H1 (cell line): ENCODE data around the gene CDIPT. TPM values are rescaled to one million over a fixed set of nuclear protein-coding genes. Genes with fewer than 3 reads are reported as not detected.

ENCODE experiments used
- CTCF ChIA-PET: fragments of 300-600 bp; sonication (Branson Sonifier 250); formaldehyde crosslinking; loops from one replicate; lab custom pipeline; 2021; ENCODE audit not compliant: partially characterized antibody; lab: Charles Lee
- POLR2A ChIA-PET: fragments of 300-600 bp; sonication (Branson Sonifier 250); formaldehyde crosslinking; loops from one replicate; lab custom pipeline; 2021; ENCODE audit warnings: inconsistent platforms; ENCODE audit not compliant: partially characterized antibody; lab: Charles Lee
- DNase-seq, 2 experiments: peaks; one replicate each; pipeline versions ENCODE4 v3.0.0 to v3.0.0-alpha.2; 2010 to 2022; ENCODE audit warnings: low spot score in 2 of 2, low read depth in 1 of 2, mixed read lengths in 1 of 2
- FAIRE-seq: peaks from 2 replicates; lab custom pipeline; 2011; peaks lifted over from hg19 to GRCh38; lab: Jason Lieb, UNC
- H2AFZ ChIP-seq: 2 replicates; pipeline ENCODE4 v1.8.1; 2012; ENCODE audit warnings: low read length, inconsistent platforms
- H2AK5ac ChIP-seq: 2 replicates; pipeline ENCODE4 v1.6.1; 2013; ENCODE audit warnings: low read depth, low read length
- H2BK120ac ChIP-seq: replicated peaks from 2 replicates; pipeline ENCODE3; 2013; ENCODE audit warnings: low read depth, low read length, inconsistent platforms
- H2BK12ac ChIP-seq: 2 replicates; pipeline ENCODE4 v1.6.1; 2013; ENCODE audit warnings: low read depth, low read length
- H2BK15ac ChIP-seq: 2 replicates; pipeline ENCODE4 v1.6.1; 2013; ENCODE audit warnings: low read length
- H2BK20ac ChIP-seq: 2 replicates; pipeline ENCODE4 v1.6.1; 2013; ENCODE audit warnings: low read length
- H2BK5ac ChIP-seq: 2 replicates; pipeline ENCODE4 v1.6.1; 2013; ENCODE audit warnings: low read depth, low read length
- H3K14ac ChIP-seq: 2 replicates; pipeline ENCODE4 v1.6.1; 2013; ENCODE audit warnings: inconsistent platforms; ENCODE audit not compliant: insufficient read length
- H3K18ac ChIP-seq: 2 replicates; pipeline ENCODE4 v1.6.1; 2013; ENCODE audit warnings: low read length; ENCODE audit errors: extremely low read depth
- H3K23ac ChIP-seq: 2 replicates; pipeline ENCODE4 v1.6.1; 2013; ENCODE audit warnings: inconsistent platforms; ENCODE audit not compliant: insufficient read length
- H3K23me2 ChIP-seq: 2 replicates; pipeline ENCODE4 v1.6.1; 2013; ENCODE audit warnings: low read depth, low read length
- H3K27ac ChIP-seq: 2 replicates; pipeline ENCODE4 v1.6.1; 2011; ENCODE audit warnings: low read depth, low read length, inconsistent platforms
- H3K27me3 ChIP-seq, 4 experiments: replicated peaks in 1 of 4; 1 replicate in 1 of 4; 2 replicates in 3 of 4; pipeline versions ENCODE4 v1.6.1 to v1.8.1; 2011 to 2013; ENCODE audit warnings: low read length in 3 of 4, mild to moderate bottlenecking in 3 of 4, inconsistent platforms in 2 of 4, mixed read lengths in 2 of 4, moderate library complexity in 1 of 4; ENCODE audit not compliant: control insufficient read depth in 3 of 4, insufficient read depth in 3 of 4; ENCODE audit errors: extremely low read depth in 1 of 4
- H3K36me3 ChIP-seq, 4 experiments: 2 replicates each; pipeline versions ENCODE4 v1.6.1 to v1.8.1; 2011 to 2013; ENCODE audit warnings: mild to moderate bottlenecking in 4 of 4, low read length in 3 of 4, moderate library complexity in 2 of 4, control low read depth in 1 of 4, inconsistent platforms in 1 of 4; ENCODE audit not compliant: insufficient read depth in 4 of 4, control insufficient read depth in 2 of 4
- H3K4ac ChIP-seq: replicated peaks from 2 replicates; pipeline ENCODE3; 2013; ENCODE audit warnings: low read length, low read depth, mixed read lengths, inconsistent platforms; ENCODE audit not compliant: insufficient read length
- H3K4me1 ChIP-seq, 4 experiments: replicated peaks in 1 of 4; 1 replicate in 1 of 4; 2 replicates in 3 of 4; pipeline versions ENCODE4 v1.6.1 to v1.8.1; 2011 to 2013; ENCODE audit warnings: low read length in 3 of 4, inconsistent platforms in 2 of 4, mixed read lengths in 1 of 4; ENCODE audit not compliant: insufficient read depth in 4 of 4, control insufficient read depth in 3 of 4
- H3K4me2 ChIP-seq, 2 experiments: 2 replicates each; pipeline versions ENCODE4 v1.6.1 to v1.8.1; 2011 to 2013; ENCODE audit warnings: low read depth in 2 of 2, low read length in 2 of 2, control low read depth in 1 of 2, inconsistent platforms in 1 of 2, mild to moderate bottlenecking in 1 of 2; ENCODE audit not compliant: insufficient read depth in 1 of 2
- H3K4me3 ChIP-seq, 4 experiments: fragments of 200-600, 300-600 bp in 1 of 4; sonication (generic), shearing (Covaris generic), sonication (Bioruptor Twin) in 1 of 4; 2 replicates each; pipeline versions ENCODE4 v1.5.1 to v1.8.1; 2011 to 2016; ENCODE audit warnings: low read length in 4 of 4, low read depth in 3 of 4, control low read depth in 2 of 4, inconsistent platforms in 2 of 4, mild to moderate bottlenecking in 2 of 4, mixed read lengths in 1 of 4, moderate library complexity in 1 of 4; ENCODE audit not compliant: insufficient read depth in 2 of 4; ENCODE audit errors: extremely low read depth in 1 of 4
- H3K56ac ChIP-seq: replicated peaks from 2 replicates; pipeline ENCODE3; 2013; ENCODE audit warnings: low read depth, mild to moderate bottlenecking, mixed read lengths, low read length, inconsistent platforms; ENCODE audit not compliant: insufficient read length
- H3K79me1 ChIP-seq: 2 replicates; pipeline ENCODE4 v1.6.1; 2013; ENCODE audit warnings: low read depth, low read length, control low read depth
- H3K79me2 ChIP-seq, 2 experiments: 2 replicates each; pipeline versions ENCODE4 v1.6.1 to v1.8.1; 2012 to 2013; ENCODE audit warnings: low read length in 2 of 2, mild to moderate bottlenecking in 2 of 2, inconsistent platforms in 1 of 2; ENCODE audit not compliant: insufficient read depth in 2 of 2, control insufficient read depth in 1 of 2
- H3K9ac ChIP-seq, 4 experiments: replicated peaks in 1 of 4; 1 replicate in 1 of 4; 2 replicates in 3 of 4; pipeline versions ENCODE4 v1.6.1 to v1.8.1; 2011 to 2013; ENCODE audit warnings: low read depth in 3 of 4, low read length in 3 of 4, control low read depth in 2 of 4, mild to moderate bottlenecking in 2 of 4, moderate library complexity in 2 of 4, inconsistent platforms in 1 of 4; ENCODE audit errors: extremely low read depth in 1 of 4
- H3K9me3 ChIP-seq, 2 experiments: 2 replicates each; pipeline versions ENCODE4 v1.6.1 to v1.8.1; 2012 to 2013; ENCODE audit warnings: mild to moderate bottlenecking in 2 of 2, moderate library complexity in 2 of 2, control low read depth in 1 of 2, inconsistent platforms in 1 of 2, low read depth in 1 of 2, low read length in 1 of 2, mixed read lengths in 1 of 2; ENCODE audit not compliant: insufficient read depth in 2 of 2
- H4K20me1 ChIP-seq, 2 experiments: replicated peaks in 1 of 2; 2 replicates each; pipeline versions ENCODE3 to v1.8.1; 2011 to 2013; ENCODE audit warnings: inconsistent platforms in 2 of 2, low read length in 2 of 2, mild to moderate bottlenecking in 1 of 2; ENCODE audit not compliant: insufficient read depth in 2 of 2, control insufficient read depth in 1 of 2
- H4K5ac ChIP-seq: 2 replicates; pipeline ENCODE4 v1.6.1; 2013; ENCODE audit warnings: low read length, low read depth, mixed read lengths, inconsistent platforms; ENCODE audit not compliant: insufficient read length
- H4K8ac ChIP-seq: 2 replicates; pipeline ENCODE4 v1.8.0; 2013; ENCODE audit warnings: mild to moderate bottlenecking, moderate library complexity, low read length, inconsistent platforms; ENCODE audit not compliant: insufficient read depth; ENCODE audit errors: extremely low read depth
- H4K91ac ChIP-seq: replicated peaks from 2 replicates; pipeline ENCODE3; 2013; ENCODE audit warnings: low read length, mixed read lengths, inconsistent platforms; ENCODE audit not compliant: insufficient read length
- MAX ChIP-seq: IDR thresholded peaks from 2 replicates; pipeline ENCODE4 v1.6.1; 2012; ENCODE audit warnings: inconsistent platforms
- PHF8 ChIP-seq: fragments of 200-600 bp; sonication (generic); conservative IDR thresholded peaks from 2 replicates; pipeline ENCODE4 v1.7.1; 2012; ENCODE audit warnings: low read depth, mild to moderate bottlenecking, inconsistent platforms, low read length, moderate library complexity
- YY1 ChIP-seq: IDR thresholded peaks from 2 replicates; pipeline ENCODE4 v1.6.1; 2011; ENCODE audit warnings: low read depth, mild to moderate bottlenecking, low read length
- WGBS, 2 experiments: shearing (Covaris generic) in 1 of 2; methylation state at CpG; one replicate each; pipeline versions ENCODE4 v1.1.6 to v1.1.7; 2013 to 2015; ENCODE audit warnings: low lambda C conversion rate in 2 of 2, mixed read lengths in 2 of 2, inconsistent platforms in 1 of 2, low coverage in 1 of 2, missing lambda C conversion rate in 1 of 2; ENCODE audit not compliant: insufficient replicate concordance in 2 of 2, insufficient coverage in 1 of 2, insufficient read length in 1 of 2; ENCODE audit errors: extremely low coverage in 1 of 2, missing lambda C conversion rate in 1 of 2; 5-methylcytosine and 5-hydroxymethylcytosine counted together
- polyA plus RNA-seq, 7 experiments: library from polyadenylated mRNA; depleted of rRNA in 3 of 7; stranded (reverse) in 5 of 7; unstranded in 2 of 7; fragments of >200 nt in 5 of 7; fragments of 200-250 nt in 2 of 7; gene quantifications; 1 replicate in 5 of 7; 2 replicates in 1 of 7; 4 replicates in 1 of 7; pipeline versions ENCODE4 v1.2.1 to v1.2.3, GENCODE V29; 2011 to 2013; ENCODE audit warnings: missing spikeins in 2 of 7, mixed read lengths in 2 of 7
- total RNA-seq: library from RNA; stranded (reverse); fragmentation: NEBNext Ultra II Directional; extraction: Animal tissue kit (Norgen Biotek cat#: 25700); gene quantifications from 2 replicates; pipeline ENCODE4 v1.2.1, GENCODE V29; 2021

CDIPT gene
- total and polyA plus RNA-seq, 2 of the 8 experiments (the other 6 are each of a cell fraction or from before 2014, with no cell fraction given), result 69.2 to 140 TPM

GRCh38 chr16:29858974-29859373, 4.1 kb downstream of the CDIPT start:
- no peak overlapping the region for H4K5ac ChIP-seq
- no peak overlapping the region for H4K91ac ChIP-seq
- FAIRE-seq (no peak), DNase-seq (no peak)
- H2BK20ac ChIP-seq, result no peak overlapping the region
- peaks cover 8% of the 10 kb centered on the region; the same call in 1 of the 2 replicates for H3K23me2 ChIP-seq
- peaks cover 0 to 9% of the 10 kb centered on the region in 2 experiments; a peak in 2 of 4 replicates for H3K79me2 ChIP-seq
- H3K4ac ChIP-seq, result no peak overlapping the region
- no peak overlapping the region for H2BK5ac ChIP-seq
- H2BK15ac ChIP-seq, result no peak overlapping the region
- peaks cover 0 to 4% (median 3%) of the 10 kb centered on the region in 4 experiments; a peak in 3 of 7 replicates for H3K4me1 ChIP-seq
- no peaks in the 10 kb centered on the region for H3K9me3 ChIP-seq
- H3K4me3 ChIP-seq, result no peak overlapping the region
- peaks cover 0 to 11% (median 6%) of the 10 kb centered on the region in 4 experiments; a peak in 5 of 8 replicates for H3K36me3 ChIP-seq
- 96% methylated on average over 19 of the region's 19 CpGs; no CpG with 5 or more reads in 1 of the 2 experiments for WGBS, 2 experiments
- no peak overlapping the region for H3K27ac ChIP-seq
- H3K23ac ChIP-seq, result no peak overlapping the region
- H3K14ac ChIP-seq, result no peak overlapping the region
- peaks cover 9% of the 10 kb centered on the region for H3K79me1 ChIP-seq
- TF ChIP-seq YY1 (no peak), PHF8 (no peak), MAX (no peak)
- no peak overlapping the region for H2AK5ac ChIP-seq
- no peak overlapping the region for H3K9ac ChIP-seq
- H2AFZ ChIP-seq, result no peak overlapping the region
- CTCF ChIA-PET, result interaction anchor here (0.7 to 15.0 kb wide), 4 partner anchors 8 to 143 kb away, joined by 3 to 212 read pairs (median 7); partner anchors contain the start of genes MVP and PAGR1
- H3K27me3 ChIP-seq, result no peaks in the 10 kb centered on the region
- POLR2A ChIA-PET, result interaction anchor here (0.7 to 1.6 kb wide), 3 partner anchors 40 to 153 kb away, joined by 3 to 7 read pairs (median 3); partner anchors contain the start of gene SEZ6L2
- H3K18ac ChIP-seq, result no peak overlapping the region
- no peak overlapping the region for H2BK12ac ChIP-seq
- no peak overlapping the region for H4K8ac ChIP-seq
- H2BK120ac ChIP-seq, result no peak overlapping the region
- H3K4me2 ChIP-seq, result no peak overlapping the region
- H3K56ac ChIP-seq, result no peak overlapping the region
- H4K20me1 ChIP-seq, result peaks cover 0 to 5% of the 10 kb centered on the region in 2 experiments
